Psoas muscle (tissue), 8 donors: ENCODE results near the gene TPO. TPM values are rescaled to one million over a fixed set of nuclear protein-coding genes. Genes with fewer than 3 reads are reported as not detected.

Experiments used
- ATAC-seq, 4 donors: fragments of 200-7000 bp; cut with Tn5 transposase; one replicate each; pipeline ENCODE4 v1.9.1; 2020; ENCODE audit warnings: moderate library complexity in 3 of 4, mild to moderate bottlenecking in 2 of 4
- DNase-seq, 2 donors: peaks; one replicate each; pipeline ENCODE4 v3.0.0-alpha.2; 2020
- H3K27ac ChIP-seq: fragments of 200-600 bp; one replicate; pipeline ENCODE4 v1.8.0; 2022
- H3K27me3 ChIP-seq, 3 donors: fragments of 200-600 bp in 1 of 3; one replicate each; pipeline versions ENCODE4 v1.6.1 to v1.8.0; 2013 to 2022; ENCODE audit warnings: low read length in 2 of 3, mild to moderate bottlenecking in 2 of 3, moderate library complexity in 1 of 3; ENCODE audit not compliant: insufficient read depth in 3 of 3
- H3K36me3 ChIP-seq, 2 donors: fragments of 200-600 bp in 1 of 2; one replicate each; pipeline versions ENCODE4 v1.6.1 to v1.8.0; 2013 to 2022; ENCODE audit warnings: low read depth in 1 of 2, mild to moderate bottlenecking in 1 of 2, moderate library complexity in 1 of 2; ENCODE audit not compliant: insufficient read depth in 1 of 2
- H3K4me1 ChIP-seq: fragments of 200-600 bp; one replicate; pipeline ENCODE4 v1.8.0; 2022
- H3K4me3 ChIP-seq: fragments of 200-600 bp; one replicate; pipeline ENCODE4 v1.8.0; 2022; ENCODE audit warnings: mild to moderate bottlenecking
- H3K9me3 ChIP-seq: fragments of 200-600 bp; one replicate; pipeline ENCODE4 v1.8.0; 2022
- CTCF ChIP-seq: fragments of 200-600 bp; IDR thresholded peaks from one replicate; pipeline ENCODE4 v1.8.0; 2022; ENCODE audit warnings: antibody characterized with exemption
- WGBS, 3 donors: extraction: QIAGEN DNeasy Blood & Tissue Kit; methylation state at CpG; one replicate each; pipeline versions ENCODE4 v1.1.6 to v1.1.7; 2013; 5-methylcytosine and 5-hydroxymethylcytosine counted together
- intact Hi-C, 2 donors: fragments of 100-400 bp; cut with DNase I; formaldehyde crosslinking; loops; one replicate each; pipeline versions ENCODE4 v1.11.0 to v1.14.2; 2022
- polyA plus RNA-seq, 3 donors: library from polyadenylated mRNA; stranded (reverse); fragments of 200-250 nt; gene quantifications; one replicate each; pipeline ENCODE4 v1.2.3, GENCODE V29; 2013
- total RNA-seq, 4 donors: library from RNA; stranded (reverse); fragmentation: NEBNext Ultra II Directional in 2 of 4; extraction: Animal tissue kit (Norgen Biotek cat#: 25700) in 2 of 4; gene quantifications; one replicate each; pipeline versions ENCODE4 v1.2.1 to v1.2.4, GENCODE V29; 2021 to 2023
- donor health status: healthy with polysubstance abuse.
- donor health status: DM: no; HTN: no; CAD: no; lungs with moderate emphysema.
- donor health status: Bipolar disorder and iron deficiency.
- donor health status: healthy.
- donor health status: DM: yes; HTN: yes; CAD: no.
- donor health status: DM: no; HTN: no; CAD: no.
- donor health status: DM: no; HTN: no; CAD: no.
- donor health status: DM: yes; HTN: yes; CAD: no.

Gene TPO
- total and polyA plus RNA-seq, 7 donors: 2.1 to 4.5 (median 3.8) TPM

- 73 to 76% (median 74%) methylated on average over 13 of the region's 13 CpGs for WGBS, 3 donors
- DNase-seq: peak in 1 of 2 donors; percentile 47
- ATAC-seq: peak in 1 of 4 donors; percentile 62
These were observed 143.7 kb downstream of the TPO start for GRCh38 chr2:1556776-1557466.

GRCh38 chr2:1557467-1557820 lies 144.2 kb downstream of the TPO start:
- Histone ChIP-seq H3K4me1 (no peaks in the 10 kb centered on the region), H3K27me3 (no peaks in the 10 kb centered on the region), H3K4me3 (no peak overlapping the region), H3K27ac (no peak overlapping the region), H3K9me3 (no peaks in the 10 kb centered on the region), H3K36me3 (no peaks in the 10 kb centered on the region)
- intact Hi-C loops: no loop called here
- TF ChIP-seq CTCF: no peak
- no peak for ATAC-seq
- 51 to 58% (median 56%) methylated on average over 11 of the region's 11 CpGs for WGBS, 3 donors
- DNase-seq: no peak

More at GRCh38 chr2:1556776-1557466, 143.7 kb downstream of the TPO start:
- no peak overlapping the region for H3K4me3 ChIP-seq
- H3K9me3 ChIP-seq: no peaks in the 10 kb centered on the region
- no peak overlapping the region for H3K27ac ChIP-seq
- no peaks in the 10 kb centered on the region for H3K36me3 ChIP-seq
- H3K4me1 ChIP-seq: no peaks in the 10 kb centered on the region
- no peaks in the 10 kb centered on the region for H3K27me3 ChIP-seq
- intact Hi-C loops: no loop called here
- TF ChIP-seq CTCF: no peak

- WGBS, 3 donors: 92 to 93% (median 92%) methylated on average over 15 of the region's 15 CpGs
- no peak for ATAC-seq
- Histone ChIP-seq H3K36me3 (no peaks in the 10 kb centered on the region), H3K9me3 (no peaks in the 10 kb centered on the region), H3K4me3 (no peak overlapping the region), H3K4me1 (no peaks in the 10 kb centered on the region), H3K27ac (no peak overlapping the region), H3K27me3 (no peaks in the 10 kb centered on the region)
- intact Hi-C loops: no loop called here
- DNase-seq: no peak
- no peak for TF ChIP-seq CTCF
These were observed 146.4 kb downstream of the TPO start for GRCh38 chr2:1559589-1560175.

GRCh38 chr2:1561259-1561658 lies 148.0 kb downstream of the TPO start:
- H3K4me3 ChIP-seq: no peak overlapping the region
- no peaks in the 10 kb centered on the region for H3K36me3 ChIP-seq
- H3K4me1 ChIP-seq: no peaks in the 10 kb centered on the region
- TF ChIP-seq CTCF: no peak
- DNase-seq: no peak
- no peak for ATAC-seq
- H3K9me3 ChIP-seq: no peaks in the 10 kb centered on the region
- intact Hi-C loops: no loop called here
- 76 to 83% (median 81%) methylated on average over 14 of the region's 14 CpGs for WGBS, 3 donors
- no peak overlapping the region for H3K27ac ChIP-seq
- no peaks in the 10 kb centered on the region for H3K27me3 ChIP-seq
